Stimulated activated CD8-positive, alpha-beta memory T cell treated with anti-CD3 and anti-CD28 coated beads, Interleukin-15, amount 100 ng/mL, for 4 hours (primary cell): ENCODE data around the gene AFF2.
"Not testable (repeated sequence)": the region's sequence is repeated elsewhere in the genome, so short reads cannot be mapped to it uniquely, and the experiment has no call there.

Experiments
- DNase-seq, 2 donors: peaks; one replicate each; pipeline ENCODE4 v3.0.0-alpha.2; 2020; ENCODE audit warnings: low read depth in 2 of 2

Gene AFF2

GRCh38 chrX:148633218-148633908 is 132.9 kb downstream of the AFF2 start:
- DNase-seq = no peak

GRCh38 chrX:148634591-148634990 is 134.2 kb downstream of the AFF2 start:
- no peak for DNase-seq

GRCh38 chrX:148643460-148643859 is 143.0 kb downstream of the AFF2 start:
- DNase-seq = no peak

GRCh38 chrX:148647651-148648050 is 147.2 kb downstream of the AFF2 start:
- DNase-seq = no peak

- DNase-seq = no peak
These were observed 148.9 kb downstream of the AFF2 start for GRCh38 chrX:148649145-148649795.

- DNase-seq = no peak
These were observed 157.8 kb downstream of the AFF2 start for GRCh38 chrX:148658115-148658730.

GRCh38 chrX:148659481-148659880 is 159.1 kb downstream of the AFF2 start:
- DNase-seq = no peak

- no peak for DNase-seq
These were observed 160.6 kb downstream of the AFF2 start for GRCh38 chrX:148661035-148661434.

GRCh38 chrX:148662014-148662413 is 161.6 kb downstream of the AFF2 start:
- DNase-seq = no peak

- no peak for DNase-seq
These were observed 163.8 kb downstream of the AFF2 start for GRCh38 chrX:148664171-148664570.

- no peak for DNase-seq
These were observed 164.6 kb downstream of the AFF2 start for GRCh38 chrX:148664995-148665394.

GRCh38 chrX:148669175-148669574 is 168.8 kb downstream of the AFF2 start:
- not testable (repeated sequence) for DNase-seq

GRCh38 chrX:148670277-148670676 is 169.9 kb downstream of the AFF2 start:
- DNase-seq = no peak

- DNase-seq = no peak
These were observed 172.1 kb downstream of the AFF2 start for GRCh38 chrX:148672517-148672916.

GRCh38 chrX:148681605-148682004 is 181.2 kb downstream of the AFF2 start:
- no peak for DNase-seq

- no peak for DNase-seq
These were observed 181.8 kb downstream of the AFF2 start for GRCh38 chrX:148682206-148682605.

- DNase-seq = no peak
These were observed 191.0 kb downstream of the AFF2 start for GRCh38 chrX:148691456-148691855.

- DNase-seq = no peak
These were observed 194.8 kb downstream of the AFF2 start for GRCh38 chrX:148695255-148695654.

GRCh38 chrX:148698221-148698620 is 197.8 kb downstream of the AFF2 start:
- no peak for DNase-seq

GRCh38 chrX:148700021-148700420 is 199.6 kb downstream of the AFF2 start:
- no peak for DNase-seq

GRCh38 chrX:148713981-148714380 is 213.6 kb downstream of the AFF2 start:
- DNase-seq = no peak

- DNase-seq = no peak
These were observed 214.9 kb downstream of the AFF2 start for GRCh38 chrX:148715361-148715760.

- no peak for DNase-seq
These were observed 222.5 kb downstream of the AFF2 start for GRCh38 chrX:148722966-148723365.
